ENCODE results near the gene SP1.
"Not testable (repeated sequence)": the region's sequence is repeated elsewhere in the genome, so short reads cannot be mapped to it uniquely, and the experiment has no call there.

The SP1 gene

DNA sequence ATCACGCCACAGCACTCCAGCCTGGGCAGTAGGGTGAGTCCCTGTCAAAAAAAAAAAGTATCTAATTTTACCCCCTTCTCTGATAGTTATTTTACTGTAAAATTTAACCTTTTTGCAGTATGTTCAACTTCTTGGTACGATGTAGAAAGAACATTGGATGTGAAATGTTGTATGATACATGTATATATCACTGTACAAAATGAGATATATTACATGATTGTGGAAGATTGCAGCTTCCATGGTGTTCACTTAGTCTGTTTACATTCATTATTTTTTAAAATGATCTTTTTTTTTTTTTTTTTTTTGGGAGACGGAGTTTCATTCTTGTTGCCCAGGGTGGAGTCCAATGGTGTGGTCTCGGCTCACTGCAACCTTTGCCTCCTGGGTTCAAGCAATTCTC lies 9.0 kb downstream of the SP1 start:
- TF ChIP-seq, protein P1, sequence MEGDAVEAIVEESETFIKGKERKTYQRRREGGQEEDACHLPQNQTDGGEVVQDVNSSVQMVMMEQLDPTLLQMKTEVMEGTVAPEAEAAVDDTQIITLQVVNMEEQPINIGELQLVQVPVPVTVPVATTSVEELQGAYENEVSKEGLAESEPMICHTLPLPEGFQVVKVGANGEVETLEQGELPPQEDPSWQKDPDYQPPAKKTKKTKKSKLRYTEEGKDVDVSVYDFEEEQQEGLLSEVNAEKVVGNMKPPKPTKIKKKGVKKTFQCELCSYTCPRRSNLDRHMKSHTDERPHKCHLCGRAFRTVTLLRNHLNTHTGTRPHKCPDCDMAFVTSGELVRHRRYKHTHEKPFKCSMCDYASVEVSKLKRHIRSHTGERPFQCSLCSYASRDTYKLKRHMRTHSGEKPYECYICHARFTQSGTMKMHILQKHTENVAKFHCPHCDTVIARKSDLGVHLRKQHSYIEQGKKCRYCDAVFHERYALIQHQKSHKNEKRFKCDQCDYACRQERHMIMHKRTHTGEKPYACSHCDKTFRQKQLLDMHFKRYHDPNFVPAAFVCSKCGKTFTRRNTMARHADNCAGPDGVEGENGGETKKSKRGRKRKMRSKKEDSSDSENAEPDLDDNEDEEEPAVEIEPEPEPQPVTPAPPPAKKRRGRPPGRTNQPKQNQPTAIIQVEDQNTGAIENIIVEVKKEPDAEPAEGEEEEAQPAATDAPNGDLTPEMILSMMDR (IDR thresholded peaks at IDR 0.05; ENCODE audit: low read depth, low read length, missing control alignments) = no peak
- DNase-seq (ENCODE audit: extremely low read depth, low read depth) = no peak
- no peak overlapping the region for H3K4me3 ChIP-seq (replicated peaks; ENCODE audit: low read depth, low read length)

DNA sequence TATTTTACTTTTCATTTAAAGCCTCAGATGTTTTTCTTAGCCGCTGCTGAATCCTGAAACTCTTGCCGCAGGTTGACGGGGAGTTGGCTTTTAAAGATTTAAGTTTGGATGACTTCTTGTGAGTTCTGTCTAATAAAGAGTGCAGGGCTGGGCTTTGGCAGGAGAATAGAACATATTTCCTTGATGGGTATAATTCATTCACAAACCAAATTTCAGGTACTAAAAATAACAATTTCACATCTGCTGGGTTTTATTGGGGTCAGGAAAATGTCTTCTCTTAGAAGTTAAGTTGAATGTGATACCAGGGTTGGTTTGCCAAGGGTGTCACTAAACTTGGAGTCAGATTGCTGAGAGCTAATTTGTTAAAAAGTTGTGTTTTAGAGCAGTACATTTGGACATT lies 9.7 kb downstream of the SP1 start:
- 0 out of 2 replicates have a peak overlapping the region, but pooled peaks have one; percentile 2 for H3K4me3 ChIP-seq (replicated peaks; ENCODE audit: low read depth, low read length)
- DNase-seq (ENCODE audit: extremely low read depth, low read depth) = no peak
- TF ChIP-seq, protein P1 (IDR thresholded peaks at IDR 0.05; ENCODE audit: low read depth, low read length, missing control alignments) = no peak

DNA sequence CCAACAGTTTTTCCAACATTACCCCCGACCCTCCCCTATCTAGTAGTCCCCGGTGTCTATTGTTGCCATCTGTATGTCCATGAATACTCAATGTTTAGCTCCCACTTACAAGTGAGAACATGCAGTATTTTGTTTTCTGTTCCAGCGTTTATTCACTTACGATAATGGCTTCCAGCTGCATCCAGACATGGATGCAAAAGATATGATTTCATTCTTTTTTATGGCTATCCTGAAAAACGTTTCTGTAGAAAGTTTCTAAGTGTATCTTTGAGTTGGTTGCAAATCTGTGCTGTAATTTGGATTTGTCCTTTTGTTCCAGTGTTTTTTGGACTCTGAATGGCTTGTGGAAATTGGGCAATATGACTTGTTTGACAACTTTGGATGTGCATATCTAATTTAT lies 11.7 kb downstream of the SP1 start:
- TF ChIP-seq, protein P1 (IDR thresholded peaks at IDR 0.05; ENCODE audit: low read depth, low read length, missing control alignments) = no peak
- no peak for DNase-seq (ENCODE audit: extremely low read depth, low read depth)
- no peak overlapping the region for H3K4me3 ChIP-seq (replicated peaks; ENCODE audit: low read depth, low read length)

DNA sequence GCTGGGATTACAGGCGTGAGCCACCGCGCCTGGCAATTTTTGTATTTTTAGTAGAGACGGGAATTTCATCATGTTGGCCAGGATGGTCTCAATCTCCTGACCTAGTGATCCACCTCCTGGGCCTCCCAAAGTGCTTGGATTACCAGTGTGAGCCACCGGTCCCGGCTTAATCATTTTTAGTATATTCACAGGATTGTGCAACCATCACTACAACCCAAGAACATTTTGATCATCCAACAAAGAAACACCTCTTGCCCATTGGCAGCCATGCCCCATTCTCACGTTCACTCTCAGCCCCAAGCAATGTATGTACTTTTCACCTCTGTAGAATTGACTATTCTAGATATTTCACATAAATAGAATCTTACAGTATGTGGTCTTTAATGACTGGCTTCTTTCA lies 19.9 kb downstream of the SP1 start:
- TF ChIP-seq, protein P1 (IDR thresholded peaks at IDR 0.05; ENCODE audit: low read depth, low read length, missing control alignments) = no peak
- H3K4me3 ChIP-seq (replicated peaks; ENCODE audit: low read depth, low read length) = no peak overlapping the region
- DNase-seq (ENCODE audit: extremely low read depth, low read depth) = no peak

DNA sequence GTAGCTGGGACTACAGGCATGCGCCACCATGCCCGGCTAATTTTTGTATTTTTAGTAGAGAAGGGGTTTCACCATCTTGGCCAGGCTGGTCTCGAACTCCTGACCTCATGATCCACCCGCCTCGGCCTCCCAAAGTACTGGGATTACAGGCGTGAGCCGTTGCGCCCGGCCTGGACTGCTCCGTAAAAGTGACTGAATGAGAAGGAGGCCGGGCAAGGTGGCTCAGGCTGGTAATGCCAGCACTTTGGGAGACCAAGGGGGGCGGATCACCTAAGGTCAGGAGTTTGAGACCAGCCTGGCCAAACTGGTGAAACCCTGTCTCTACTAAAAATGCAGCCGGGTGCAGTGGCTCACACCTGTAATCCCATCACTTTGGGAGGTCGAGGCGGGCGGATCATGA lies 22.4 kb downstream of the SP1 start:
- H3K4me3 ChIP-seq (replicated peaks; ENCODE audit: low read depth, low read length); DNase-seq (ENCODE audit: extremely low read depth, low read depth): not testable (repeated sequence)

DNA sequence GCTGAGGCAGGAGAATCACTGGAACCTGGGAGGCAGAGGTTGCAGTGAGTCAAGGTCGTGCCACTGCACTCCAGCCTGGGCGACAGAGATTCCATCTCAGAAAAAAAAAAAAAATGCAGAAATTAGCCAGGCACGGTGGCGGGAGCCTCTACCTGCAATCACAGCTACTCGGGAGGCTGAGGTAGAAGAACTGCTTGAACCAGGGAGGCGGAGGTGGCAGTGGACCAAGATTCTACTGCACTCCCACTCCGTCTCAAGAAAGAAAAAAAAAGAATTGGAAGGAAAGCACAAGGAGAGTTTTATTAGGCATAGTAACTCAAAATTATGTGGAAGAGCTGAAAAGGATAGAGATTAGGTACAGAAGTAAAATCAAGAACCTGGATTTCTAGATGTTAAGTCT lies 22.9 kb downstream of the SP1 start:
- no peak for DNase-seq (ENCODE audit: extremely low read depth, low read depth)
- TF ChIP-seq, protein P1 (IDR thresholded peaks at IDR 0.05; ENCODE audit: low read depth, low read length, missing control alignments) = no peak
- no peak overlapping the region for H3K4me3 ChIP-seq (replicated peaks; ENCODE audit: low read depth, low read length)

DNA sequence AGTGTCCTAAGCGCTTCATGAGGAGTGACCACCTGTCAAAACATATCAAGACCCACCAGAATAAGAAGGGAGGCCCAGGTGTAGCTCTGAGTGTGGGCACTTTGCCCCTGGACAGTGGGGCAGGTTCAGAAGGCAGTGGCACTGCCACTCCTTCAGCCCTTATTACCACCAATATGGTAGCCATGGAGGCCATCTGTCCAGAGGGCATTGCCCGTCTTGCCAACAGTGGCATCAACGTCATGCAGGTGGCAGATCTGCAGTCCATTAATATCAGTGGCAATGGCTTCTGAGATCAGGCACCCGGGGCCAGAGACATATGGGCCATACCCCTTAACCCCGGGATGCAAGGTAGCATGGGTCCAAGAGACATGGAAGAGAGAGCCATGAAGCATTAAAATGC lies 31.0 kb downstream of the SP1 start:
- TF ChIP-seq, protein P1 (IDR thresholded peaks at IDR 0.05; ENCODE audit: low read depth, low read length, missing control alignments) = no peak
- DNase-seq (ENCODE audit: extremely low read depth, low read depth) = no peak
- no peak overlapping the region for H3K4me3 ChIP-seq (replicated peaks; ENCODE audit: low read depth, low read length)
